Heart left ventricle (tissue), 13 donors: ENCODE data around the gene PLXNB1.

ENCODE experiments used
- CTCF ChIP-seq, 12 donors: fragments of 200-600 bp; sonication (generic) in 4 of 12; IDR thresholded peaks; one replicate each; pipeline versions ENCODE4 v1.5.0 to v1.8.0; 2018 to 2022; ENCODE audit warnings: antibody characterized with exemption in 12 of 12, mild to moderate bottlenecking in 5 of 12
- POLR2A ChIP-seq, 2 donors: fragments of 450-650 bp; IDR thresholded peaks; one replicate each; pipeline ENCODE4 v1.6.1; 2017; ENCODE audit warnings: antibody characterized with exemption in 2 of 2, mild to moderate bottlenecking in 2 of 2, moderate library complexity in 2 of 2
- donor health status: ischemic (EF 13 %, LVEDD 7.1; RV severe dilation, severe dysfunction).
- donor health status: DM: no; HTN: yes; CAD: no.
- donor health status: DM: no; HTN: no; CAD: no.
- donor health status: ischemic (EF 25% LVEDD 6.9; RV normal size, moderate dysfunction).
- donor health status: ischemic (EF 25% LVEDD 5.7; RV mildly dilated, moderate dysfunction).
- donor health status: ischemic (EF 35%, LVEDD 5.7; RV mildly dilated, moderate dysfunction).
- donor health status: nonischemic (EF 11% LVEDD 7.7; RV severe dilation, severe dysfunction).
- donor health status: DM: yes; HTN: yes; CAD: no.
- donor health status: PGD.
- donor health status: ischemic (EF 29% LVEDD 5.4; RV normal size, mild dysfunction).
- donor health status: nonischemic (EF 23%, LVEDD 6.1; RV moderate dilation, normal function).

DNA sequence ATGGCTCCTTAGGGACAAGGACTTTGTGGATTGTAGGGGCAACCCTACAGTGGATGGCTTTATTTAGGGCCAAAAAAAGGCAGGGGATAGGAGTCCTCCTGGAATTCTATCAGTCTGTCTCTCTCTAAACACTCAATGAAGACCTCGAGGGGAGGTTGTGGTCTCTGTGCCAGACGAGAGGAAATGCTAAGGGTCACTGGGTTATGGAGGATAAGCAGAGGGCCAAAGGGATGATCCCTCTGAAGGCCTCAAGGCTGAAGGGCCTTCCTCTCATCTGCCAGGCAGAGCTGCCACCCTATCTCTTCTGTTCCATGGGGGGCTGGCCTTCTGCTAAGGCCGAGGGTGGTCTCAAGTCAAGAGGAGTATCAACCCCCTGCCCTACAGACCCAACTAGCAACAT, 27.0 kb downstream of the PLXNB1 start:
- TF ChIP-seq CTCF (IDR thresholded peaks at IDR 0.05) = no peak
- no peak for TF ChIP-seq POLR2A (IDR thresholded peaks at IDR 0.05)
